Activated naive CD8-positive, alpha-beta T cell treated with anti-CD3 and anti-CD28 coated beads, Interleukin-2, amount 10 ng/mL, durations not matched to agents 7 days and 5 days (primary cell): ENCODE results near the gene PTPRN2. TPM values are rescaled to one million over a fixed set of nuclear protein-coding genes. Genes with fewer than 3 reads are reported as not detected.

Source experiments
- ATAC-seq: fragments of 150-1000 bp; cut with Tn5 transposase; one replicate; pipeline ENCODE4 v1.10.0; 2021; ENCODE audit warnings: low read depth, moderate library complexity
- POLR2A ChIA-PET: fragments of 350-600 bp; sonication (Branson Sonifier 250); formaldehyde crosslinking; loops from one replicate; lab custom pipeline; 2021; ENCODE audit warnings: antibody characterized with exemption; lab: Charles Lee
- DNase-seq: peaks from one replicate; pipeline ENCODE4 v3.0.0; 2021
- H3K27ac Mint-ChIP-seq: one replicate; pipeline ENCODE4 v1.8.0; 2022; ENCODE audit warnings: mild to moderate bottlenecking, mixed read lengths
- H3K27me3 Mint-ChIP-seq: one replicate; pipeline ENCODE4 v1.8.0; 2022; ENCODE audit warnings: mild to moderate bottlenecking, moderate library complexity, mixed read lengths
- H3K36me3 Mint-ChIP-seq: one replicate; pipeline ENCODE4 v1.8.0; 2021; ENCODE audit warnings: mild to moderate bottlenecking, mixed read lengths
- H3K4me1 Mint-ChIP-seq: one replicate; pipeline ENCODE4 v1.8.0; 2021; ENCODE audit warnings: mixed read lengths
- H3K4me3 Mint-ChIP-seq: one replicate; pipeline ENCODE4 v1.8.0; 2022; ENCODE audit warnings: mild to moderate bottlenecking, moderate library complexity, mixed read lengths
- H3K9me3 Mint-ChIP-seq: one replicate; pipeline ENCODE4 v1.8.0; 2021; ENCODE audit warnings: mixed read lengths
- total RNA-seq, 2 experiments: library from RNA; stranded (reverse); gene quantifications; one replicate each; pipeline ENCODE4 v1.2.3, GENCODE V29; 2021

PTPRN2 gene
- total RNA-seq, 2 experiments from 2014 or later: 4.5 to 4.9 TPM

GRCh38 chr7:157544226-157544625 is 1043.4 kb downstream of the PTPRN2 start:
- ATAC-seq: no peak
- Mint-ChIP-seq H3K27me3 (no peaks in the 10 kb centered on the region), H3K27ac (no peak overlapping the region), H3K9me3 (no peaks in the 10 kb centered on the region), H3K4me3 (no peak overlapping the region), H3K4me1 (no peaks in the 10 kb centered on the region), H3K36me3 (peaks cover 20% of the 10 kb centered on the region)
- POLR2A ChIA-PET: no interaction called here
- no peak for DNase-seq

GRCh38 chr7:157543791-157544190 is 1043.8 kb downstream of the PTPRN2 start:
- no peak for DNase-seq
- H3K4me1 Mint-ChIP-seq: no peaks in the 10 kb centered on the region
- H3K4me3 Mint-ChIP-seq: no peak overlapping the region
- ATAC-seq: no peak
- H3K9me3 Mint-ChIP-seq: no peaks in the 10 kb centered on the region
- POLR2A ChIA-PET: no interaction called here
- H3K27ac Mint-ChIP-seq: no peak overlapping the region
- H3K36me3 Mint-ChIP-seq: peaks cover 20% of the 10 kb centered on the region
- H3K27me3 Mint-ChIP-seq: no peaks in the 10 kb centered on the region

GRCh38 chr7:157543276-157543675 is 1044.3 kb downstream of the PTPRN2 start:
- Mint-ChIP-seq H3K36me3 (peaks cover 20% of the 10 kb centered on the region), H3K4me3 (no peak overlapping the region), H3K4me1 (no peaks in the 10 kb centered on the region), H3K27ac (no peak overlapping the region), H3K27me3 (no peaks in the 10 kb centered on the region), H3K9me3 (no peaks in the 10 kb centered on the region)
- DNase-seq (no peak), ATAC-seq (no peak)
- POLR2A ChIA-PET: no interaction called here

GRCh38 chr7:157542068-157543021 is 1045.3 kb downstream of the PTPRN2 start:
- Mint-ChIP-seq H3K4me1 (no peaks in the 10 kb centered on the region), H3K27ac (no peak overlapping the region), H3K4me3 (no peak overlapping the region), H3K9me3 (no peaks in the 10 kb centered on the region), H3K27me3 (no peaks in the 10 kb centered on the region), H3K36me3 (peaks cover 18% of the 10 kb centered on the region)
- POLR2A ChIA-PET: no interaction called here
- DNase-seq (no peak), ATAC-seq (no peak)

- DNase-seq: no peak
- no peak for ATAC-seq
- H3K27me3 Mint-ChIP-seq: no peaks in the 10 kb centered on the region
- no peak overlapping the region for H3K27ac Mint-ChIP-seq
- no peaks in the 10 kb centered on the region for H3K9me3 Mint-ChIP-seq
- H3K36me3 Mint-ChIP-seq: peaks cover 14% of the 10 kb centered on the region
- POLR2A ChIA-PET: no interaction called here
- H3K4me1 Mint-ChIP-seq: no peaks in the 10 kb centered on the region
- H3K4me3 Mint-ChIP-seq: no peak overlapping the region
Measured at GRCh38 chr7:157541295-157542067, 1046.1 kb downstream of the PTPRN2 start.

GRCh38 chr7:157540606-157541294 is 1046.9 kb downstream of the PTPRN2 start:
- H3K36me3 Mint-ChIP-seq: peaks cover 11% of the 10 kb centered on the region
- H3K27me3 Mint-ChIP-seq: no peaks in the 10 kb centered on the region
- no peaks in the 10 kb centered on the region for H3K9me3 Mint-ChIP-seq
- no peak for ATAC-seq
- POLR2A ChIA-PET: no interaction called here
- H3K4me3 Mint-ChIP-seq: no peak overlapping the region
- DNase-seq: no peak
- no peaks in the 10 kb centered on the region for H3K4me1 Mint-ChIP-seq
- no peak overlapping the region for H3K27ac Mint-ChIP-seq

- Mint-ChIP-seq H3K4me3 (no peak overlapping the region), H3K36me3 (peaks cover 7% of the 10 kb centered on the region)
Measured at GRCh38 chr7:157540020-157540419, 1047.6 kb downstream of the PTPRN2 start.

GRCh38 chr7:157539521-157539920 is 1048.1 kb downstream of the PTPRN2 start:
- DNase-seq (no peak), ATAC-seq (no peak)
- Mint-ChIP-seq H3K4me1 (no peaks in the 10 kb centered on the region), H3K4me3 (no peak overlapping the region), H3K9me3 (no peaks in the 10 kb centered on the region), H3K36me3 (peaks cover 4% of the 10 kb centered on the region), H3K27ac (no peak overlapping the region), H3K27me3 (peaks cover 2% of the 10 kb centered on the region)
- POLR2A ChIA-PET: no interaction called here

More at GRCh38 chr7:157540020-157540419, 1047.6 kb downstream of the PTPRN2 start:
- DNase-seq: no peak
- POLR2A ChIA-PET: no interaction called here
- no peak for ATAC-seq
- no peaks in the 10 kb centered on the region for H3K4me1 Mint-ChIP-seq
- H3K27me3 Mint-ChIP-seq: no peaks in the 10 kb centered on the region
- no peak overlapping the region for H3K27ac Mint-ChIP-seq
- no peaks in the 10 kb centered on the region for H3K9me3 Mint-ChIP-seq

- H3K27ac Mint-ChIP-seq: no peak overlapping the region
- no peaks in the 10 kb centered on the region for H3K9me3 Mint-ChIP-seq
- ATAC-seq (no peak), DNase-seq (no peak)
- POLR2A ChIA-PET: no interaction called here
- peaks cover 5% of the 10 kb centered on the region for H3K27me3 Mint-ChIP-seq
- no peaks in the 10 kb centered on the region for H3K4me1 Mint-ChIP-seq
- no peak overlapping the region for H3K4me3 Mint-ChIP-seq
- peaks cover 2% of the 10 kb centered on the region for H3K36me3 Mint-ChIP-seq
Measured at GRCh38 chr7:157538735-157539134, 1048.9 kb downstream of the PTPRN2 start.

- Mint-ChIP-seq H3K27me3 (peaks cover 6% of the 10 kb centered on the region), H3K4me3 (no peak overlapping the region), H3K9me3 (peaks cover under 1% of the 10 kb centered on the region), H3K27ac (no peak overlapping the region), H3K36me3 (no peaks in the 10 kb centered on the region), H3K4me1 (no peaks in the 10 kb centered on the region)
- ATAC-seq: no peak
- no peak for DNase-seq
- POLR2A ChIA-PET: no interaction called here
Measured at GRCh38 chr7:157538321-157538720, 1049.3 kb downstream of the PTPRN2 start.

GRCh38 chr7:157537056-157537455 is 1050.6 kb downstream of the PTPRN2 start:
- no peak overlapping the region for H3K4me3 Mint-ChIP-seq
- peaks cover 12% of the 10 kb centered on the region for H3K27me3 Mint-ChIP-seq
- peaks cover 5% of the 10 kb centered on the region for H3K36me3 Mint-ChIP-seq
- H3K27ac Mint-ChIP-seq: no peak overlapping the region
- POLR2A ChIA-PET: no interaction called here
- no peak for DNase-seq
- no peak for ATAC-seq
- H3K4me1 Mint-ChIP-seq: no peaks in the 10 kb centered on the region
- peaks cover 9% of the 10 kb centered on the region for H3K9me3 Mint-ChIP-seq

- Mint-ChIP-seq H3K27me3 (peaks cover 19% of the 10 kb centered on the region), H3K27ac (no peak overlapping the region), H3K36me3 (peaks cover 5% of the 10 kb centered on the region), H3K4me1 (no peaks in the 10 kb centered on the region), H3K4me3 (no peak overlapping the region), H3K9me3 (peaks cover 15% of the 10 kb centered on the region)
- ATAC-seq (no peak), DNase-seq (no peak)
- POLR2A ChIA-PET: no interaction called here
Measured at GRCh38 chr7:157532068-157532467, 1055.6 kb downstream of the PTPRN2 start.
